Gastrocnemius medialis (tissue), 4 donors: ENCODE measurements around the gene NOC4L. TPM values are rescaled to one million over a fixed set of nuclear protein-coding genes. Genes with fewer than 3 reads are reported as not detected.

ENCODE experiments used
- ATAC-seq, 2 donors: fragments of 150-250 bp; one replicate each; pipeline ENCODE4 v1.9.1; 2016
- DNase-seq, 2 donors: peaks; one replicate each; pipeline ENCODE4 v3.0.0-alpha.2; 2019
- H3K27ac ChIP-seq, 4 donors: fragments of 200-600 bp; sonication (generic); 1 replicate in 1 of 4; 2 replicates in 3 of 4; pipeline ENCODE4 v1.5.1; 2016 to 2018; ENCODE audit warnings: mild to moderate bottlenecking in 2 of 4, moderate library complexity in 1 of 4
- H3K27me3 ChIP-seq, 3 donors: fragments of 200-600 bp; sonication (generic) in 2 of 3; 1 replicate in 1 of 3; 2 replicates in 2 of 3; pipeline versions ENCODE4 v1.5.1 to v1.6.0; 2016 to 2019; ENCODE audit warnings: mild to moderate bottlenecking in 1 of 3, moderate library complexity in 1 of 3
- H3K36me3 ChIP-seq, 2 donors: fragments of 200-600 bp; sonication (generic) in 1 of 2; one replicate each; pipeline ENCODE4 v1.5.1; 2017 to 2018
- H3K4me1 ChIP-seq, 2 donors: fragments of 200-600 bp; sonication (generic) in 1 of 2; one replicate each; pipeline ENCODE4 v1.5.1; 2016 to 2017; ENCODE audit warnings: mild to moderate bottlenecking in 2 of 2
- H3K4me3 ChIP-seq, 4 donors: fragments of 200-600 bp; sonication (generic) in 3 of 4; 1 replicate in 1 of 4; 2 replicates in 3 of 4; pipeline ENCODE4 v1.5.1; 2016 to 2019; ENCODE audit warnings: mild to moderate bottlenecking in 2 of 4
- H3K9me3 ChIP-seq, 3 donors: fragments of 200-600 bp; sonication (generic) in 2 of 3; 1 replicate in 1 of 3; 2 replicates in 2 of 3; pipeline ENCODE4 v1.5.1; 2016 to 2019
- POLR2A ChIP-seq, 2 donors: fragments of 450-650 bp; IDR thresholded peaks; one replicate each; pipeline ENCODE4 v1.6.1; 2017; ENCODE audit warnings: antibody characterized with exemption in 2 of 2, mild to moderate bottlenecking in 2 of 2, moderate library complexity in 2 of 2
- in situ Hi-C, 4 donors: fragments of 200-750 bp; cut with MboI; loops; one replicate each; pipeline versions ENCODE4 v1.15.0 to v1.8.0; 2017; ENCODE audit warnings: low sequenced_read_pairs in 4 of 4
- intact Hi-C: fragments of 100-400 bp; cut with DNase I; formaldehyde crosslinking; loops from one replicate; pipeline ENCODE4 v1.15.1; 2023; ENCODE audit warnings: low total_unique reads
- total RNA-seq, 4 donors: library from RNA; depleted of rRNA; stranded (reverse); fragments of >200 nt; gene quantifications; one replicate each; pipeline versions ENCODE4 v1.1.0 to v1.2.3, GENCODE V29; 2016
- TF ChIP-seq, protein P1 (sequence below), 5 experiments: fragments of 450-650 bp in 3 of 5; fragments of 200-600 bp in 2 of 5; sonication (generic) in 2 of 5; IDR thresholded peaks in 4 of 5; conservative IDR thresholded peaks in 1 of 5; 1 replicate in 4 of 5; 2 replicates in 1 of 5; pipeline ENCODE4 v1.5.1; 2016 to 2019; ENCODE audit warnings: antibody characterized with exemption in 5 of 5, mild to moderate bottlenecking in 3 of 5, moderate library complexity in 3 of 5

The NOC4L gene
- total RNA-seq, 4 donors from 2014 or later, result 11.1 to 24.0 (median 21.2) TPM

DNA sequence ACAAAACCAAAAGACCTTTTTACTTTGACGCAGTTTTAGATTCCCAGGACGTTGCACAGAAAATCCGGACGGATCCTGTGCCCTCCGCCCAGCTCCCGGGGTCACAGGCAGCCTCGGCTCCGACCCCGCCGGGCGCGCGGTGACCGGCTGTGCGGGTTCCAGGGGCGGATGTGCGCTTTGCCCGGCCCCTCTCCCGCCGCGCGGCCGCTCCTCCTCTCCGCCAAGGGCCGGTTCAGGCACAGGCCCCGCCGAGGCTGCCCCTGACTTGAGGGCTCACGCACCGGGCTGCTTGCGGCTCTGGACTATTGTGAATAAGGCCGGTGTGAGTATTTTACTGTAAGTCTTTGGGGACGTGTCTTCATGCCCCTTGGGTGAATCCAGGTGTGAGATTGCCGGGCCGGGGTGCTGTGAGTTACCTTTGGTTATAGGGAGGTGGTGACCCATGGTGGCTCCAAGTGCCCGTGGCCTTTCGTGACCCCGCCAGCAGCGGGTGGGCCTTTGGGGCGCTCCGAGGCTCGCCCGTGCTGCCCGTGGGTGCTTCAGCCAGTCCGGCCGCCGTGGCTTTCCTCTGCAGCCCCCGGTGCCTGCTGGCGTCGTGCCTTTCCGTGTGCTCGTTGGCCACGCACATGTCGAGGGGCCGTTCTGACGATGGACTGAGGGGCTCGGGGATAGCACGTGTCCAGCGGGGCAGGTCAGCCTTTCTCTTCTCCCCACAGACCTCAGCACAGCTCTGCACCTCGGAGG is 45.9 kb downstream of the NOC4L start:
- peaks cover 0 to 53% (median 41%) of the 10 kb centered on the region in 3 donors for H3K27me3 ChIP-seq
- in situ Hi-C loops (no loop called here), intact Hi-C loops (no loop called here)
- peak overlapping the region; percentile 56 to 65 (median 64) for H3K4me3 ChIP-seq
- DNase-seq (no peak), ATAC-seq (no peak)
- TF ChIP-seq POLR2A (IDR thresholded peaks at IDR 0.05), result peak in 1 of 2 donors; percentile 27
- TF ChIP-seq, protein P1, sequence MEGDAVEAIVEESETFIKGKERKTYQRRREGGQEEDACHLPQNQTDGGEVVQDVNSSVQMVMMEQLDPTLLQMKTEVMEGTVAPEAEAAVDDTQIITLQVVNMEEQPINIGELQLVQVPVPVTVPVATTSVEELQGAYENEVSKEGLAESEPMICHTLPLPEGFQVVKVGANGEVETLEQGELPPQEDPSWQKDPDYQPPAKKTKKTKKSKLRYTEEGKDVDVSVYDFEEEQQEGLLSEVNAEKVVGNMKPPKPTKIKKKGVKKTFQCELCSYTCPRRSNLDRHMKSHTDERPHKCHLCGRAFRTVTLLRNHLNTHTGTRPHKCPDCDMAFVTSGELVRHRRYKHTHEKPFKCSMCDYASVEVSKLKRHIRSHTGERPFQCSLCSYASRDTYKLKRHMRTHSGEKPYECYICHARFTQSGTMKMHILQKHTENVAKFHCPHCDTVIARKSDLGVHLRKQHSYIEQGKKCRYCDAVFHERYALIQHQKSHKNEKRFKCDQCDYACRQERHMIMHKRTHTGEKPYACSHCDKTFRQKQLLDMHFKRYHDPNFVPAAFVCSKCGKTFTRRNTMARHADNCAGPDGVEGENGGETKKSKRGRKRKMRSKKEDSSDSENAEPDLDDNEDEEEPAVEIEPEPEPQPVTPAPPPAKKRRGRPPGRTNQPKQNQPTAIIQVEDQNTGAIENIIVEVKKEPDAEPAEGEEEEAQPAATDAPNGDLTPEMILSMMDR (IDR thresholded peaks at IDR 0.05 in 4 of 5, conservative IDR thresholded peaks at IDR 0.05 in 1 of 5), result no peak
- peaks cover 0 to 7% of the 10 kb centered on the region in 2 donors for H3K4me1 ChIP-seq
- H3K27ac ChIP-seq, result peak overlapping the region; percentile 14 to 77 (median 58)
- H3K36me3 ChIP-seq, result no peaks in the 10 kb centered on the region
- no peaks in the 10 kb centered on the region for H3K9me3 ChIP-seq

DNA sequence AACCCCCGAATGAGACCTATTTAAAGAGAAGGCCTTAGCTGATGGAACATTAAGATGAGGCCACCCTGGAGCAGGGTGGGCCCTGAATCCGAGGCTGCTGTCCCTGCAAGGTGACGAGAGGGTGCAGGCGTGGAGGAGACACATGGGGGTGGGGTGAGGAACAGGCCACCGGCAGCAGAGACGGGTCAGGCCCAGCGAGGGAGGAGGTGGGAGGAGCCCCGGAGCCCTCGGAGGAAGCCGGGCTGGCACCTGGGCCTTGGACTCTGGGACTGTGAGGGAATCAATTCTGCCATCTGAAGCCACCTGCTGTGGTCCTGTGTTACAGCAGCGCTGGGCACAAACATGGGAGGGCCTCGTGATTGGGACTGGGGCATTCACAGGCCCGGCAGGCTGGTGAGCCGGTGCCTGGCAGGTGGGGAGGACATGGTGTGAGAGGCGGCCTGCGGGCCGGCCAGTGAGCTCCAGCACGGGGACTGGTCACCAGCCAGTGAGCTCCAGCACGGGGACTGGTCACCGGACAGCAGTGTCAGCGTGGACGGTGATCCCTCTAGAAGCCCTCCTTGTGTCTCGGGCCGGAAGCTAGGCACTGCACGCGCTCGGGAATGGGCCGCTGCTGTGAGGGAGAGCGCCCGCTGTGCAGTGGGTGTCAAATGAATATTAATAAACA is 46.7 kb downstream of the NOC4L start:
- Histone ChIP-seq H3K27ac (no peak overlapping the region), H3K36me3 (no peaks in the 10 kb centered on the region), H3K27me3 (peaks cover 0 to 45% (median 33%) of the 10 kb centered on the region in 3 donors), H3K4me3 (no peak overlapping the region), H3K9me3 (no peaks in the 10 kb centered on the region), H3K4me1 (peaks cover 0 to 7% of the 10 kb centered on the region in 2 donors)
- DNase-seq, result no peak
- intact Hi-C loops (no loop called here), in situ Hi-C loops (no loop called here)
- no peak for ATAC-seq
- no peak for TF ChIP-seq POLR2A (IDR thresholded peaks at IDR 0.05)
- TF ChIP-seq, protein P1 (IDR thresholded peaks at IDR 0.05 in 4 of 5, conservative IDR thresholded peaks at IDR 0.05 in 1 of 5), result no peak

DNA sequence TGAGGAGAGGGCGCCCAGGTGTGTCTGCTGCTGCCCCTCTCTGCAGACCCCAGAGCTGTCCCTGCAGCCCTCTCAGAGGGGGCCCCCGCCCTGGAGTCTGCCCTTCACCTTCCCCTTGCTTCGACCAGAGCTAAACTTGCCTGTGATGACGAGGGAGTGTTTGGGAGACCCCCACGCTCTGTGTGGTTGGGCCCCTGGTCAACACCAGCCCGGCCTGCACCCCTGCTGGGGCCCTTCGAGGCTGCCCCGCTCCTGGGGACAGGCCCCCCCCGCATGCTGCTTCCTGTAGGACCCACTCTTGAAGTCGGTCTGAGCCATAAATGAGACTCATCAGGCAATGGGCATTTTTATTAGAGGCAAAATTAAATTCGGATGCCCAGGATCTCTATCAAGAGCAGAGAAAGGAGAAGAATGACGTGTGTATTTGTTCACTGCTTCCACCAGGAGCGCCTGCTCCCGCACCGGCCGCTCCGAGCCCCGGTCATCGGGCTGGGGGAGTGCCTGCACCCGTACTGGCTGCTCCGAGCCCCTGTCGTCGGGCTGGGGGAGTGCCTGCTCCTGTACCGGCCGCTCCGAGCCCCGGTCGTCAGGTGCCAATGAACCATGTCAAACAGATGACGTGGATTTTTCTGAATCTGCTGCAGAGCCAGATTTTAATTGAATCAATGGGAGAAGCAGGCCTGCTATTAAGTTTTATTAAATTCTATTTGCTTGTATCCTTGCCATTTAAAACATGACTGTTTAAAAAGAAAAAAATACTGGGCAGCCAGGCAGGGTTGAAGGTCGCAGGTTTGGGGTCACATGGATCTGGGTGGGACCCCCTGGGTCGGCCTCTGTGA is 47.7 kb downstream of the NOC4L start:
- H3K27me3 ChIP-seq, result peaks cover 3 to 38% (median 25%) of the 10 kb centered on the region in 3 donors
- no peaks in the 10 kb centered on the region for H3K9me3 ChIP-seq
- no peaks in the 10 kb centered on the region for H3K36me3 ChIP-seq
- in situ Hi-C loops (no loop called here), intact Hi-C loops (no loop called here)
- DNase-seq, result no peak
- ATAC-seq, result no peak
- peaks cover 0 to 7% of the 10 kb centered on the region in 2 donors for H3K4me1 ChIP-seq
- TF ChIP-seq, protein P1 (IDR thresholded peaks at IDR 0.05 in 4 of 5, conservative IDR thresholded peaks at IDR 0.05 in 1 of 5), result no peak
- no peak for TF ChIP-seq POLR2A (IDR thresholded peaks at IDR 0.05)
- H3K4me3 ChIP-seq, result no peak overlapping the region
- no peak overlapping the region for H3K27ac ChIP-seq

DNA sequence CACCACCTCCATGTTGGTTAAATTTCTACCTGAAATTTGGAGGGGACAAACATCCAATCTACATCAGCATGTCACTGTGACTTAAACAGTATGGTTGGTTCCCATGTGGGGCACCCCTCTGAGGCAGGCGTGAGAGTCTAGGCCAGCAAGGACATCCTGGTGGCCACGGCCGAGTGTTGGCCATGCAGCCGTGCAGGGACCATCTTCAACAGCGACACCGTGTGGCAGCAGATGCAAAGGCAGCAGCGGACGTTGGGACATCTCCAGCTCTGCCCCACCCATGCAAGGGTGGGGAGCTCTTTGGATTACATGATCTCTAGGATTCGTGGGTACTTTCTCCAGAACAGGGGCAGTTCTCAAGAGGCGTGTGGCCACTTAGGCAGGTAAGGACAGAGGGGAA is 49.8 kb downstream of the NOC4L start:
- peaks cover 14 to 42% (median 19%) of the 10 kb centered on the region in 3 donors for H3K27me3 ChIP-seq
- intact Hi-C loops, result no loop called here
- TF ChIP-seq POLR2A (IDR thresholded peaks at IDR 0.05), result no peak
- TF ChIP-seq, protein P1 (IDR thresholded peaks at IDR 0.05 in 4 of 5, conservative IDR thresholded peaks at IDR 0.05 in 1 of 5), result no peak
- no peaks in the 10 kb centered on the region for H3K9me3 ChIP-seq
- DNase-seq (no peak), ATAC-seq (no peak)
- no peak overlapping the region for H3K27ac ChIP-seq
- in situ Hi-C loops, result no loop called here
- H3K4me1 ChIP-seq, result peaks cover 0 to 7% of the 10 kb centered on the region in 2 donors
- H3K4me3 ChIP-seq, result no peak overlapping the region
- H3K36me3 ChIP-seq, result no peaks in the 10 kb centered on the region
